Liver (tissue), 9 donors: ENCODE data around the gene TRIM25. TPM values are rescaled to one million over a fixed set of nuclear protein-coding genes. Genes with fewer than 3 reads are reported as not detected.

ENCODE experiments used
- DNase-seq: peaks from one replicate; pipeline ENCODE4 v3.0.0-alpha.2; 2017; ENCODE audit warnings: low spot score
- H3K27ac ChIP-seq, 2 donors: one replicate each; pipeline ENCODE4 v1.7.0; 2013; ENCODE audit warnings: inconsistent platforms in 2 of 2, low read length in 2 of 2, control low read depth in 1 of 2, low read depth in 1 of 2, mild to moderate bottlenecking in 1 of 2
- H3K27me3 ChIP-seq, 4 donors: one replicate each; pipeline versions ENCODE4 v1.6.1 to v1.7.0; 2013; ENCODE audit warnings: low read length in 3 of 4, inconsistent platforms in 1 of 4, mild to moderate bottlenecking in 1 of 4, moderate library complexity in 1 of 4; ENCODE audit not compliant: control insufficient read depth in 4 of 4, insufficient read depth in 4 of 4
- H3K36me3 ChIP-seq, 4 donors: one replicate each; pipeline versions ENCODE4 v1.6.1 to v1.7.0; 2013; ENCODE audit warnings: low read length in 3 of 4, mild to moderate bottlenecking in 3 of 4, low read depth in 1 of 4, moderate library complexity in 1 of 4; ENCODE audit not compliant: control insufficient read depth in 4 of 4, insufficient read depth in 3 of 4
- H3K4me1 ChIP-seq, 4 donors: one replicate each; pipeline versions ENCODE4 v1.6.1 to v1.7.0; 2013; ENCODE audit warnings: low read length in 3 of 4, mild to moderate bottlenecking in 3 of 4, moderate library complexity in 1 of 4; ENCODE audit not compliant: control insufficient read depth in 4 of 4, insufficient read depth in 4 of 4
- H3K4me3 ChIP-seq, 3 donors: one replicate each; pipeline versions ENCODE4 v1.6.1 to v1.7.0; 2013; ENCODE audit warnings: low read length in 3 of 3, control low read depth in 1 of 3, low read depth in 1 of 3, mild to moderate bottlenecking in 1 of 3
- H3K9ac ChIP-seq, 2 donors: one replicate each; pipeline ENCODE4 v1.7.0; 2013; ENCODE audit warnings: low read length in 2 of 2, mild to moderate bottlenecking in 2 of 2, moderate library complexity in 2 of 2, control low read depth in 1 of 2, low read depth in 1 of 2
- H3K9me3 ChIP-seq, 4 donors: one replicate each; pipeline versions ENCODE4 v1.6.1 to v1.7.0; 2013; ENCODE audit warnings: low read length in 3 of 4; ENCODE audit not compliant: control insufficient read depth in 4 of 4
- CTCF ChIP-seq: fragments of 150-350 bp; IDR thresholded peaks from 2 replicates; pipeline ENCODE4 v1.5.1; 2017; ENCODE audit warnings: improper control_type of control experiment, low read depth, low read length; ENCODE audit not compliant: missing input control
- EGR1 ChIP-seq, 2 donors: IDR thresholded peaks; 2 replicates each; pipeline ENCODE4 v1.6.1; 2016 to 2018; ENCODE audit warnings: antibody characterized with exemption in 2 of 2, low read depth in 2 of 2
- GABPA ChIP-seq, 2 donors: IDR thresholded peaks in 1 of 2; conservative IDR thresholded peaks in 1 of 2; 2 replicates each; pipeline ENCODE4 v1.6.1; 2016; ENCODE audit warnings: antibody characterized with exemption in 2 of 2, mild to moderate bottlenecking in 1 of 2, moderate library complexity in 1 of 2
- HNF4A ChIP-seq, 2 donors: conservative IDR thresholded peaks; 2 replicates each; pipeline ENCODE4 v1.6.1; 2016; ENCODE audit warnings: antibody characterized with exemption in 2 of 2, mild to moderate bottlenecking in 2 of 2
- JUND ChIP-seq, 2 donors: IDR thresholded peaks; 2 replicates each; pipeline ENCODE4 v1.6.1; 2016; ENCODE audit warnings: antibody characterized with exemption in 2 of 2
- MAX ChIP-seq: IDR thresholded peaks from 2 replicates; pipeline ENCODE4 v1.6.1; 2016; ENCODE audit warnings: antibody characterized with exemption
- RAD21 ChIP-seq, 2 donors: IDR thresholded peaks; 2 replicates each; pipeline ENCODE4 v1.6.1; 2016; ENCODE audit warnings: antibody characterized with exemption in 2 of 2, mild to moderate bottlenecking in 2 of 2
- REST ChIP-seq: IDR thresholded peaks from 2 replicates; pipeline ENCODE4 v1.6.1; 2016; ENCODE audit warnings: antibody characterized with exemption, mild to moderate bottlenecking
- SP1 ChIP-seq: IDR thresholded peaks from 2 replicates; pipeline ENCODE4 v1.6.1; 2018; ENCODE audit warnings: antibody characterized with exemption, mild to moderate bottlenecking
- TAF1 ChIP-seq: conservative IDR thresholded peaks from 2 replicates; pipeline ENCODE4 v1.6.1; 2016; ENCODE audit warnings: antibody characterized with exemption, mild to moderate bottlenecking
- YY1 ChIP-seq: IDR thresholded peaks from 2 replicates; pipeline ENCODE4 v1.6.1; 2016; ENCODE audit warnings: antibody characterized with exemption, mild to moderate bottlenecking
- ZBTB33 ChIP-seq: IDR thresholded peaks from 2 replicates; pipeline ENCODE4 v1.6.1; 2016; ENCODE audit warnings: antibody characterized with exemption
- WGBS: extraction: QIAGEN DNeasy Blood & Tissue Kit; methylation state at CpG from one replicate; pipeline ENCODE4 v1.1.7; 2013; 5-methylcytosine and 5-hydroxymethylcytosine counted together
- polyA plus RNA-seq, 2 donors: library from polyadenylated mRNA; stranded (reverse) in 1 of 2; unstranded in 1 of 2; fragments of 200-250 nt in 1 of 2; fragments of >200 nt in 1 of 2; fragmentation: Nextera tagmentation in 1 of 2; extraction: Ambion mirVana in 1 of 2; gene quantifications; one replicate each; pipeline versions ENCODE4 v1.2.1 to v1.2.3, GENCODE V29; 2013 to 2015
- total RNA-seq, 2 donors: library from RNA; depleted of rRNA; stranded (reverse); fragments of >200 nt; gene quantifications; one replicate each; pipeline ENCODE4 v1.2.3, GENCODE V29; 2014
- donor health status: healthy.
- donor health status: healthy.
- donor health status: healthy.
- donor health status: healthy.
- donor health status: healthy.

TRIM25 gene
- total and polyA plus RNA-seq, 4 donors: 10.8 to 64.5 (median 15.6) TPM

- Histone ChIP-seq H3K27ac (no peak overlapping the region), H3K9me3 (no peaks in the 10 kb centered on the region), H3K9ac (no peak overlapping the region), H3K27me3 (no peaks in the 10 kb centered on the region), H3K4me1 (peaks cover 0 to 11% (median under 1%) of the 10 kb centered on the region in 4 donors), H3K4me3 (no peak overlapping the region), H3K36me3 (peaks cover 21 to 85% (median 75%) of the 10 kb centered on the region in 4 donors)
- DNase-seq: no peak
- TF ChIP-seq TAF1 (no peak), ZBTB33 (no peak), SP1 (no peak), RAD21 (IDR thresholded peaks at IDR 0.05) (no peak), REST (no peak), YY1 (no peak), CTCF (no peak), EGR1 (IDR thresholded peaks at IDR 0.05; ENCODE audit: low read depth in 2 of 2) (no peak), GABPA (IDR thresholded peaks at IDR 0.05 in 1 of 2, conservative IDR thresholded peaks at IDR 0.05 in 1 of 2) (no peak)
- WGBS: 93% methylated on average over 4 of the region's 4 CpGs
Observed at GRCh38 chr17:56902348-56902747, 11.5 kb downstream of the TRIM25 start.

- DNase-seq: no peak
- H3K4me3 ChIP-seq: no peak overlapping the region
- TF ChIP-seq TAF1 (no peak), HNF4A (conservative IDR thresholded peaks at IDR 0.05) (no peak), MAX (no peak), JUND (IDR thresholded peaks at IDR 0.05) (no peak)
- H3K27me3 ChIP-seq: no peaks in the 10 kb centered on the region
- peaks cover 31 to 87% (median 72%) of the 10 kb centered on the region in 4 donors for H3K36me3 ChIP-seq
- H3K4me1 ChIP-seq: peaks cover 0 to 21% (median 0%) of the 10 kb centered on the region in 4 donors
- H3K27ac ChIP-seq: no peak overlapping the region
- H3K9ac ChIP-seq: no peak overlapping the region
- no peaks in the 10 kb centered on the region for H3K9me3 ChIP-seq
- WGBS: 95% methylated on average over 7 of the region's 7 CpGs
Observed at GRCh38 chr17:56899403-56899802, 14.4 kb downstream of the TRIM25 start.
